H9 (cell line): Measurements from ENCODE around the gene LGALS7B. TPM values are rescaled to one million over a fixed set of nuclear protein-coding genes. Genes with fewer than 3 reads are reported as not detected.
"Not testable (repeated sequence)": the region's sequence is repeated elsewhere in the genome, so short reads cannot be mapped to it uniquely, and the experiment has no call there.

Experiments used
- DNase-seq: peaks from one replicate; pipeline ENCODE4 v3.0.0-alpha.2; 2017
- H2AFZ ChIP-seq: one replicate; pipeline ENCODE4 v1.6.1; 2013; ENCODE audit warnings: mild to moderate bottlenecking, low read length, control low read depth, moderate library complexity
- H2AK5ac ChIP-seq: 2 replicates; pipeline ENCODE4 v1.6.1; 2013; ENCODE audit warnings: low read length, control low read depth, mixed read lengths; ENCODE audit not compliant: insufficient read length
- H2BK120ac ChIP-seq: one replicate; pipeline ENCODE4 v1.6.1; 2013; ENCODE audit warnings: low read depth, mild to moderate bottlenecking, low read length, control low read depth, inconsistent platforms; ENCODE audit not compliant: poor library complexity, severe bottlenecking
- H2BK12ac ChIP-seq: 2 replicates; pipeline ENCODE4 v1.6.1; 2013; ENCODE audit warnings: low read length, control low read depth, mixed read lengths, low read depth; ENCODE audit not compliant: insufficient read length
- H2BK15ac ChIP-seq: 2 replicates; pipeline ENCODE4 v1.6.1; 2013; ENCODE audit warnings: low read depth, low read length, control low read depth
- H2BK20ac ChIP-seq: one replicate; pipeline ENCODE4 v1.6.1; 2013; ENCODE audit warnings: low read depth, mild to moderate bottlenecking, low read length, control low read depth, inconsistent platforms; ENCODE audit not compliant: poor library complexity, severe bottlenecking
- H2BK5ac ChIP-seq: 2 replicates; pipeline ENCODE4 v1.6.1; 2013; ENCODE audit warnings: low read length, control low read depth, mixed read lengths; ENCODE audit not compliant: insufficient read length
- H3K14ac ChIP-seq: 2 replicates; pipeline ENCODE4 v1.6.1; 2013; ENCODE audit warnings: low read length, control low read depth; ENCODE audit not compliant: insufficient read depth
- H3K18ac ChIP-seq: 2 replicates; pipeline ENCODE4 v1.6.1; 2013; ENCODE audit warnings: low read depth, mild to moderate bottlenecking, mixed read lengths, low read length, control low read depth; ENCODE audit not compliant: insufficient read length
- H3K23ac ChIP-seq: 2 replicates; pipeline ENCODE4 v1.6.1; 2013; ENCODE audit warnings: low read length, control low read depth, mixed read lengths, low read depth; ENCODE audit not compliant: insufficient read length
- H3K23me2 ChIP-seq: 2 replicates; pipeline ENCODE4 v1.6.1; 2013; ENCODE audit warnings: low read depth, mild to moderate bottlenecking, mixed read lengths, low read length, control low read depth; ENCODE audit not compliant: insufficient read length, poor library complexity, severe bottlenecking
- H3K27ac ChIP-seq: 2 replicates; pipeline ENCODE4 v1.5.1; 2013; ENCODE audit warnings: low read length, control low read depth, mixed read lengths, low read depth; ENCODE audit not compliant: insufficient read length
- H3K27me3 ChIP-seq: 2 replicates; pipeline ENCODE4 v1.6.1; 2013; ENCODE audit warnings: low read length, control low read depth, inconsistent platforms; ENCODE audit not compliant: insufficient read depth
- H3K4ac ChIP-seq: 2 replicates; pipeline ENCODE4 v1.6.1; 2013; ENCODE audit warnings: low read depth, mild to moderate bottlenecking, control low read depth, inconsistent platforms, low read length, moderate library complexity
- H3K4me1 ChIP-seq: 2 replicates; pipeline ENCODE4 v1.6.1; 2013; ENCODE audit warnings: low read length, control low read depth, inconsistent platforms; ENCODE audit not compliant: insufficient read depth
- H3K4me2 ChIP-seq: 2 replicates; pipeline ENCODE4 v1.6.1; 2013; ENCODE audit warnings: low read length, control low read depth, mixed read lengths; ENCODE audit not compliant: insufficient read length, insufficient read depth
- H3K56ac ChIP-seq: 2 replicates; pipeline ENCODE4 v1.6.1; 2013; ENCODE audit warnings: low read depth, mild to moderate bottlenecking, mixed read lengths, low read length, control low read depth; ENCODE audit not compliant: insufficient read length
- H3K79me1 ChIP-seq: 2 replicates; pipeline ENCODE4 v1.6.1; 2013; ENCODE audit warnings: low read depth, mild to moderate bottlenecking, moderate library complexity, low read length, control low read depth, inconsistent platforms; ENCODE audit not compliant: insufficient read depth, poor library complexity, severe bottlenecking
- H3K79me2 ChIP-seq: 2 replicates; pipeline ENCODE4 v1.6.1; 2013; ENCODE audit warnings: low read length, control low read depth, inconsistent platforms; ENCODE audit not compliant: insufficient read depth
- H3K9ac ChIP-seq: 2 replicates; pipeline ENCODE4 v1.6.1; 2013; ENCODE audit warnings: low read length, control low read depth, mixed read lengths; ENCODE audit not compliant: insufficient read length; ENCODE audit errors: extremely low read depth
- H3K9me3 ChIP-seq: one replicate; pipeline ENCODE4 v1.6.1; 2013; ENCODE audit warnings: low read depth, low read length, inconsistent platforms; ENCODE audit not compliant: control insufficient read depth
- H3T11ph ChIP-seq: one replicate; pipeline ENCODE4 v1.6.1; 2013; ENCODE audit warnings: mild to moderate bottlenecking, low read length, control low read depth, inconsistent platforms
- H4K20me1 ChIP-seq: one replicate; pipeline ENCODE4 v1.6.1; 2013; ENCODE audit not compliant: control insufficient read depth, insufficient read length, insufficient read depth
- H4K5ac ChIP-seq: 2 replicates; pipeline ENCODE4 v1.6.1; 2013; ENCODE audit warnings: low read depth, mild to moderate bottlenecking, mixed read lengths, low read length, control low read depth; ENCODE audit not compliant: insufficient read length
- H4K8ac ChIP-seq: replicated peaks from 2 replicates; pipeline ENCODE4 v1.6.1; 2013; ENCODE audit warnings: low read length, control low read depth, mixed read lengths, low read depth; ENCODE audit not compliant: insufficient read length
- H4K91ac ChIP-seq: 2 replicates; pipeline ENCODE4 v1.6.1; 2013; ENCODE audit warnings: low read depth, mild to moderate bottlenecking, moderate library complexity, mixed read lengths, low read length, control low read depth; ENCODE audit not compliant: insufficient read length
- H3K27ac Mint-ChIP-seq, 3 experiments: 2 replicates in 2 of 3; 3 replicates in 1 of 3; pipeline ENCODE4 v1.8.0; 2020 to 2021; ENCODE audit warnings: mixed read lengths in 3 of 3, mild to moderate bottlenecking in 1 of 3, moderate library complexity in 1 of 3
- H3K27me3 Mint-ChIP-seq: 2 replicates; pipeline ENCODE4 v1.8.0; 2021; ENCODE audit warnings: low read depth, mild to moderate bottlenecking, moderate library complexity, mixed read lengths
- H3K36me3 Mint-ChIP-seq, 3 experiments: 2 replicates in 2 of 3; 3 replicates in 1 of 3; pipeline ENCODE4 v1.8.0; 2020 to 2021; ENCODE audit warnings: low read depth in 3 of 3, mixed read lengths in 3 of 3; ENCODE audit not compliant: insufficient read depth in 1 of 3
- H3K4me1 Mint-ChIP-seq, 2 experiments: 2 replicates each; pipeline ENCODE4 v1.8.0; 2020; ENCODE audit warnings: mixed read lengths in 2 of 2
- H3K4me3 Mint-ChIP-seq, 2 experiments: 2 replicates in 1 of 2; 3 replicates in 1 of 2; pipeline ENCODE4 v1.8.0; 2020 to 2021; ENCODE audit warnings: mild to moderate bottlenecking in 2 of 2, mixed read lengths in 2 of 2, moderate library complexity in 1 of 2
- H3K9me3 Mint-ChIP-seq, 2 experiments: 2 replicates in 1 of 2; 3 replicates in 1 of 2; pipeline ENCODE4 v1.8.0; 2020; ENCODE audit warnings: mild to moderate bottlenecking in 2 of 2, mixed read lengths in 2 of 2, moderate library complexity in 1 of 2
- WGBS: extraction: QIAGEN DNeasy Blood & Tissue Kit; methylation state at CpG from one replicate; pipeline ENCODE4 v1.1.7; 2013; ENCODE audit warnings: missing lambda C conversion rate, low lambda C conversion rate, mixed read lengths; ENCODE audit not compliant: insufficient read length; ENCODE audit errors: extremely low coverage; 5-methylcytosine and 5-hydroxymethylcytosine counted together
- total RNA-seq: library from RNA; stranded (reverse); gene quantifications from 2 replicates; pipeline ENCODE4 v1.2.1, GENCODE V29; 2021
- TF ChIP-seq, protein P1 (sequence below): fragments of 200-600 bp; sonication (generic); conservative IDR thresholded peaks from 3 replicates; pipeline ENCODE4 v1.8.0; 2021; ENCODE audit warnings: antibody characterized with exemption, mild to moderate bottlenecking

The LGALS7B gene
- total RNA-seq, 1 experiment from 2014 or later, result 0.90 TPM

DNA sequence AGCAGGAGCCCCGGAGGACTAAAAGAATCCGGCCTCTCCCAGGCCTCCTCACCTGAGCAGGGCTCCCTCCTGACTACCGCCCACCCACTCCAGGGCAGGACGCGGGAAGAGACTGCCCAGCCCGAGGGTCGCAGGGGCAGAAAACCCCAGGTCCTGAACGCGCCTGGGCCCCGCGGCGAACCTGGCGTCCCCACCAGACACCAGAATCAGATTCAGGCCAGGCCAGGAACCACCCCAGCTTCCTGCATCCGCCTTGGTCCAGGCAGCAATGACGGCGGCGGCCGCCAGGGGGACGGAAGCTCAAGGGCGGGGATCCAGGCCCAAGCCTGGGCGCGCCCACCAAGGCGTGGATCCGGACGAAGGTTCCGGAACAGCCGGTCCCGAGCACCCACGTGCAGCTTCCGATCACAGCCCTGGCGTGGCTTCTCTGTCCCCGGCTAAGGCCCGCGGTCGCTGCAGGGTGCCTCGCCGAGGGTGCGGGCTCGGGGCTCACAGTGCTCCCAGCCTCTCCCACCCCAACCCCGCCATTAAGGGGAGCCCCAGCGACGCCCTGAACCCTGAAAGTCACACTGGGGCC, 19.3 kb upstream of the LGALS7B start:
- H2AK5ac ChIP-seq, result no peak overlapping the region

DNA sequence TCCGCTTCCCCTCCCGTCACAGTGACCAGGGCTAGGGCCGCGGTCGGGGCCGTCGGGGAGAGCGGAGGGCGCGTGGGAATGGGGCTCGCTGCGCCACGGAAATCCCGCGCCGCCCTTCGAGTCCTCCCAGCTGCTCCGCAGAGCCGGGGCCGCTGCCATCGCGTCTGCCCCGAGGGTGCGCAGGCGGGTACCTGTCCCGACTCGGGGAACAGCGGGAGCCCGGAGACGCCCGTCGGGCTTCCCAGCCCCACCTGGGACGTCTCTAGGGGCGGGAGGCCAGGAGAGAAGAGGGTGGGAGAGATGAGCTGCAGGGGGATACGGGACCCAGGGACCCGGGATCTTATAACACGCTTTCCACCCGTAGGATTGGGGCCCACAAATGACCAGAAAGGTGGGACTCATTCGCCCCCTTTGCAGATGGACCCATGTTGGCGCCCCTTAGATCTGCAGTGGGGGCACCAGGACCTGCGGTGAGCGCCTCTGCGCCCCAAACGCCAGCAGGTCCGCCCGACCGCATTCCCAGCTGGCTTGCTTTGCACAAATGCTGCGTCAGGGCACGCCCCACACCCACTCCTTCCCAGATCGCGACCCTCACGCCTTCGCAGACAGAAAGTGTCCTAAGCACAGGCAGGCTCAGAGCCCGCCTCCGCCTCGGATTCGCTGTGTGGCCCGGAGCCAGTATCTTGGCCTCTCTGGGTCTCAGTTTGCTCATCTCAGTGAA, 18.6 kb upstream of the LGALS7B start:
- not testable (repeated sequence) for H2BK5ac ChIP-seq, H3K36me3 Mint-ChIP-seq, H3K23ac ChIP-seq, H4K91ac ChIP-seq, H2AK5ac ChIP-seq, H2BK20ac ChIP-seq, H4K5ac ChIP-seq, H3K9me3 ChIP-seq, H3K27me3 Mint-ChIP-seq, H2BK120ac ChIP-seq, H2BK15ac ChIP-seq, H3K14ac ChIP-seq, DNase-seq, H3K4ac ChIP-seq, H2AFZ ChIP-seq, H3K27ac ChIP-seq, H3K27me3 ChIP-seq, H3K56ac ChIP-seq, H4K20me1 ChIP-seq, H3K18ac ChIP-seq, H3K4me1 Mint-ChIP-seq, H3K9ac ChIP-seq, H3K23me2 ChIP-seq, H2BK12ac ChIP-seq, H3K4me1 ChIP-seq, H3K9me3 Mint-ChIP-seq, H4K8ac ChIP-seq, H3T11ph ChIP-seq, H3K79me2 ChIP-seq, H3K27ac Mint-ChIP-seq, H3K79me1 ChIP-seq, H3K4me3 Mint-ChIP-seq
- no CpG with 5 or more reads among the region's 58 CpGs for WGBS
- peak overlapping the region; percentile 17 for H3K4me2 ChIP-seq

More for the DNA sequence above, 19.3 kb upstream of the LGALS7B start:
- H3K27ac Mint-ChIP-seq, result no peak overlapping the region
- Histone ChIP-seq H3K4ac (no peak overlapping the region), H3T11ph (no peak overlapping the region), H4K20me1 (no peaks in the 10 kb centered on the region), H3K4me1 (peaks cover 4% of the 10 kb centered on the region; the same call in 1 of the 2 replicates), H3K27ac (no peak overlapping the region), H2BK5ac (no peak overlapping the region), H2BK120ac (no peak overlapping the region), H3K23me2 (peaks cover 4% of the 10 kb centered on the region), H2BK15ac (no peak overlapping the region), H3K79me2 (no peaks in the 10 kb centered on the region), H2AFZ (peak overlapping the region; percentile 75), H3K9ac (no peak overlapping the region), H4K5ac (no peak overlapping the region), H3K56ac (no peak overlapping the region), H3K14ac (peak overlapping the region; percentile 85), H4K8ac (peak overlapping the region; percentile 84), H3K9me3 (no peaks in the 10 kb centered on the region), H3K79me1 (no peaks in the 10 kb centered on the region), H2BK20ac (no peak overlapping the region), H3K27me3 (no peaks in the 10 kb centered on the region), H2BK12ac (peak overlapping the region; percentile 67), H3K4me2 (peak overlapping the region; percentile 17), H3K23ac (no peak overlapping the region), H3K18ac (peak overlapping the region; percentile 96), H4K91ac (no peak overlapping the region)
- H3K9me3 Mint-ChIP-seq, result no peaks in the 10 kb centered on the region; a peak in 1 of 5 replicates
- H3K4me3 Mint-ChIP-seq, result peak overlapping the region in 1 of 2 experiments; percentile 1; a peak in 3 of 5 replicates
- peak; percentile 85 for DNase-seq
- H3K36me3 Mint-ChIP-seq, result no peaks in the 10 kb centered on the region
- H3K27me3 Mint-ChIP-seq, result peaks cover 7% of the 10 kb centered on the region; the same call in 1 of the 2 replicates
- no CpG with 5 or more reads among the region's 42 CpGs for WGBS
- TF ChIP-seq, protein P1, sequence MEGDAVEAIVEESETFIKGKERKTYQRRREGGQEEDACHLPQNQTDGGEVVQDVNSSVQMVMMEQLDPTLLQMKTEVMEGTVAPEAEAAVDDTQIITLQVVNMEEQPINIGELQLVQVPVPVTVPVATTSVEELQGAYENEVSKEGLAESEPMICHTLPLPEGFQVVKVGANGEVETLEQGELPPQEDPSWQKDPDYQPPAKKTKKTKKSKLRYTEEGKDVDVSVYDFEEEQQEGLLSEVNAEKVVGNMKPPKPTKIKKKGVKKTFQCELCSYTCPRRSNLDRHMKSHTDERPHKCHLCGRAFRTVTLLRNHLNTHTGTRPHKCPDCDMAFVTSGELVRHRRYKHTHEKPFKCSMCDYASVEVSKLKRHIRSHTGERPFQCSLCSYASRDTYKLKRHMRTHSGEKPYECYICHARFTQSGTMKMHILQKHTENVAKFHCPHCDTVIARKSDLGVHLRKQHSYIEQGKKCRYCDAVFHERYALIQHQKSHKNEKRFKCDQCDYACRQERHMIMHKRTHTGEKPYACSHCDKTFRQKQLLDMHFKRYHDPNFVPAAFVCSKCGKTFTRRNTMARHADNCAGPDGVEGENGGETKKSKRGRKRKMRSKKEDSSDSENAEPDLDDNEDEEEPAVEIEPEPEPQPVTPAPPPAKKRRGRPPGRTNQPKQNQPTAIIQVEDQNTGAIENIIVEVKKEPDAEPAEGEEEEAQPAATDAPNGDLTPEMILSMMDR, result peak; percentile 93
- peaks cover 0 to 10% of the 10 kb centered on the region in 2 experiments; a peak in 2 of 4 replicates for H3K4me1 Mint-ChIP-seq
